Vagina (tissue), 2 donors: ENCODE data around the gene WWOX.

Source experiments
- POLR2A ChIP-seq, 2 donors: fragments of 450-650 bp; IDR thresholded peaks; one replicate each; pipeline ENCODE4 v1.6.1; 2017; ENCODE audit warnings: antibody characterized with exemption in 2 of 2, mild to moderate bottlenecking in 2 of 2, moderate library complexity in 2 of 2
- POLR2AphosphoS5 ChIP-seq, 2 donors: sonication (generic); formaldehyde crosslinking; IDR thresholded peaks; one replicate each; pipeline ENCODE4 v1.9.0; 2017; ENCODE audit warnings: antibody characterized with exemption in 2 of 2, mild to moderate bottlenecking in 2 of 2, low read depth in 1 of 2; ENCODE audit not compliant: insufficient read depth in 1 of 2
- TF ChIP-seq, protein P1 (sequence below), 3 experiments: fragments of 450-650 bp in 2 of 3; fragments of 200-600 bp in 1 of 3; sonication (generic) in 1 of 3; IDR thresholded peaks; one replicate each; pipeline ENCODE4 v1.5.1; 2017 to 2019; ENCODE audit warnings: antibody characterized with exemption in 3 of 3, mild to moderate bottlenecking in 2 of 3, moderate library complexity in 2 of 3

DNA sequence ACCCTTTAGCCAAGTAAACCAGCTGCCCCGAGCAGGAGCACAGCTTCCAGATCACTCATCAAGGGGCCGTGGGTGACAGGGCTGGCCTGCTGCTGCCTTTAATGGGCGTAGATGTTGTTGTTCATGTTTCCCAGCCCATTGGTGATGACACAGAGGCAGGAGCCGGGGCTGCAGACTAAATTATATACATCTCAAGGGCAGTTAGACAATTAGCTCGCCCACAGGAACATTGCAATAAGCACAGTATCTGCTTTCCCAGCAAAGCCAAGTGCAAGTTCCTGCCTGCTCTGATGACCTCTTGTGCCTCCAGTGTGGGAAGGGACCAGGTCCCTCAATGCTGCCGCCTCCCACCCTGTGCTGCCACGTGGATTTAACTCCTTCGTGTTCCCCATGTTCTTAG is 1015.3 kb downstream of the WWOX start:
- TF ChIP-seq, protein P1, sequence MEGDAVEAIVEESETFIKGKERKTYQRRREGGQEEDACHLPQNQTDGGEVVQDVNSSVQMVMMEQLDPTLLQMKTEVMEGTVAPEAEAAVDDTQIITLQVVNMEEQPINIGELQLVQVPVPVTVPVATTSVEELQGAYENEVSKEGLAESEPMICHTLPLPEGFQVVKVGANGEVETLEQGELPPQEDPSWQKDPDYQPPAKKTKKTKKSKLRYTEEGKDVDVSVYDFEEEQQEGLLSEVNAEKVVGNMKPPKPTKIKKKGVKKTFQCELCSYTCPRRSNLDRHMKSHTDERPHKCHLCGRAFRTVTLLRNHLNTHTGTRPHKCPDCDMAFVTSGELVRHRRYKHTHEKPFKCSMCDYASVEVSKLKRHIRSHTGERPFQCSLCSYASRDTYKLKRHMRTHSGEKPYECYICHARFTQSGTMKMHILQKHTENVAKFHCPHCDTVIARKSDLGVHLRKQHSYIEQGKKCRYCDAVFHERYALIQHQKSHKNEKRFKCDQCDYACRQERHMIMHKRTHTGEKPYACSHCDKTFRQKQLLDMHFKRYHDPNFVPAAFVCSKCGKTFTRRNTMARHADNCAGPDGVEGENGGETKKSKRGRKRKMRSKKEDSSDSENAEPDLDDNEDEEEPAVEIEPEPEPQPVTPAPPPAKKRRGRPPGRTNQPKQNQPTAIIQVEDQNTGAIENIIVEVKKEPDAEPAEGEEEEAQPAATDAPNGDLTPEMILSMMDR (IDR thresholded peaks at IDR 0.05) = no peak
- TF ChIP-seq POLR2A (IDR thresholded peaks at IDR 0.05) (no peak), POLR2AphosphoS5 (IDR thresholded peaks at IDR 0.05; ENCODE audit: insufficient read depth in 1 of 2, low read depth in 1 of 2) (no peak)
